Stimulated activated CD8-positive, alpha-beta memory T cell treated with anti-CD3 and anti-CD28 coated beads, Interleukin-12 subunit alpha, Interleukin-12 subunit beta, amount 100 ng/mL, for 1 hour (primary cell): ENCODE data around the gene DUSP16.
"Not testable (repeated sequence)": the region's sequence is repeated elsewhere in the genome, so short reads cannot be mapped to it uniquely, and the experiment has no call there.

Experiments
- DNase-seq: peaks from one replicate; pipeline ENCODE4 v3.0.0-alpha.2; 2020; ENCODE audit warnings: low read depth

The DUSP16 gene

GRCh38 chr12:12492547-12492946 lies 70.1 kb downstream of the DUSP16 start:
- DNase-seq: no peak

GRCh38 chr12:12491606-12492005 lies 71.1 kb downstream of the DUSP16 start:
- DNase-seq: no peak

- DNase-seq: no peak
Measured at GRCh38 chr12:12488823-12489550, 73.7 kb downstream of the DUSP16 start.

GRCh38 chr12:12488296-12488695 lies 74.4 kb downstream of the DUSP16 start:
- DNase-seq: no peak

GRCh38 chr12:12487490-12487889 lies 75.2 kb downstream of the DUSP16 start:
- no peak for DNase-seq

- DNase-seq: no peak
Measured at GRCh38 chr12:12486661-12487240, 75.9 kb downstream of the DUSP16 start.

- DNase-seq: no peak
Measured at GRCh38 chr12:12483438-12483837, 79.2 kb downstream of the DUSP16 start.

- no peak for DNase-seq
Measured at GRCh38 chr12:12482959-12483358, 79.7 kb downstream of the DUSP16 start.

GRCh38 chr12:12482150-12482761 lies 80.4 kb downstream of the DUSP16 start:
- DNase-seq: no peak

- no peak for DNase-seq
Measured at GRCh38 chr12:12481631-12482030, 81.0 kb downstream of the DUSP16 start.

- no peak for DNase-seq
Measured at GRCh38 chr12:12480074-12480473, 82.6 kb downstream of the DUSP16 start.

- no peak for DNase-seq
Measured at GRCh38 chr12:12477532-12477890, 85.2 kb downstream of the DUSP16 start.

- DNase-seq: no peak
Measured at GRCh38 chr12:12476857-12477531, 85.7 kb downstream of the DUSP16 start.

GRCh38 chr12:12474931-12475795 lies 87.5 kb downstream of the DUSP16 start:
- DNase-seq: peak; percentile 37

GRCh38 chr12:12474471-12474928 lies 88.2 kb downstream of the DUSP16 start:
- DNase-seq: no peak

GRCh38 chr12:12473223-12473622 lies 89.4 kb downstream of the DUSP16 start:
- DNase-seq: no peak

- DNase-seq: not testable (repeated sequence)
Measured at GRCh38 chr12:12471982-12472961, 90.4 kb downstream of the DUSP16 start.

GRCh38 chr12:12470751-12471306 lies 91.8 kb downstream of the DUSP16 start:
- no peak for DNase-seq

GRCh38 chr12:12469386-12469785 lies 93.3 kb downstream of the DUSP16 start:
- no peak for DNase-seq

- no peak for DNase-seq
Measured at GRCh38 chr12:12468575-12468974, 94.1 kb downstream of the DUSP16 start.
